Skin epidermis (tissue), 12 donors: Measurements from ENCODE around the gene TOM1L2.

Source experiments
- H3K27ac ChIP-seq, 21 experiments: fragments of 200-600 bp; sonication (generic) in 11 of 21; one replicate each; pipeline ENCODE4 v1.5.0; 2020; ENCODE audit warnings: mild to moderate bottlenecking in 3 of 21, inconsistent platforms in 2 of 21, moderate library complexity in 2 of 21
- H3K4me3 ChIP-seq, 7 experiments: fragments of 200-600 bp; sonication (generic) in 2 of 7; one replicate each; pipeline ENCODE4 v1.5.0; 2020; ENCODE audit warnings: inconsistent platforms in 2 of 7, mild to moderate bottlenecking in 2 of 7, moderate library complexity in 1 of 7

The TOM1L2 gene

DNA sequence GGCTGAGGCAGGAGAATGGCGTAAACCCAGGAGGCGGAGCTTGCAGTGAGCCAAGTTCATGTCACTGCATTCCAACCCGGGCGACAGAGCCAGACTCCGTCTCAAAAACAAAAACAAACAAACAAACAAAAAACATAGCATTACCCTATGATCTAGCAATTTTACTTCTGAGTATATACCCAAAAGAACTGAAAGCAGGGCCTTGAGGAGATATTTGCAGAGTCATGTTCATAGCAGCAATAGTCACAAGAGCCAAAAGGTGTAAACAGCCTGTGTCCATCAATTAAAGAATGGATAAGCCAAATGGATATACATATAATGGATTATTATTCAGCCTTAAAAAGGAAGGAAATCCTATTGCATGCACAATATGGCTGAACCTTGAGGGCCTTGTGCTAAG lies 63.1 kb downstream of the TOM1L2 start:
- Histone ChIP-seq H3K4me3 (no peak overlapping the region), H3K27ac (no peak overlapping the region)

DNA sequence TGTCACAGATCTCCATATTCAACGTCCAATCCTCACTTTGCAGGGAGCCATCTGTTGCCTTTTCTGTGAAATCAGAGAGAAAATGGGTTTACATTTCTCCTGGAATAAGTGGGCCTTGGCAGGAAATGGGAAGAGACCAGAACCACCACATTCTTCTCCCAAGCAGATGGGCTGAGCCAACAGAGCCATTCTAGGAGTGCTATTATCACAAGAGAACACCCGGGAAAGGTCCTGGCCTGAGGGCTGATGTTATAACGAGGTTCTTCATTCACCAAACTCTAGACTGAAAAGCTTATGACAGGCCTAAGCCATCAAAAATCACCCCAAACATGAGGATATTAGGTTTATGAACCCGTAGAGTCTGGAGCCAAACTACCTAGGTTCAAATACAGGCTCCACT lies 64.7 kb downstream of the TOM1L2 start:
- no peak overlapping the region for H3K27ac ChIP-seq
- H3K4me3 ChIP-seq = no peak overlapping the region

DNA sequence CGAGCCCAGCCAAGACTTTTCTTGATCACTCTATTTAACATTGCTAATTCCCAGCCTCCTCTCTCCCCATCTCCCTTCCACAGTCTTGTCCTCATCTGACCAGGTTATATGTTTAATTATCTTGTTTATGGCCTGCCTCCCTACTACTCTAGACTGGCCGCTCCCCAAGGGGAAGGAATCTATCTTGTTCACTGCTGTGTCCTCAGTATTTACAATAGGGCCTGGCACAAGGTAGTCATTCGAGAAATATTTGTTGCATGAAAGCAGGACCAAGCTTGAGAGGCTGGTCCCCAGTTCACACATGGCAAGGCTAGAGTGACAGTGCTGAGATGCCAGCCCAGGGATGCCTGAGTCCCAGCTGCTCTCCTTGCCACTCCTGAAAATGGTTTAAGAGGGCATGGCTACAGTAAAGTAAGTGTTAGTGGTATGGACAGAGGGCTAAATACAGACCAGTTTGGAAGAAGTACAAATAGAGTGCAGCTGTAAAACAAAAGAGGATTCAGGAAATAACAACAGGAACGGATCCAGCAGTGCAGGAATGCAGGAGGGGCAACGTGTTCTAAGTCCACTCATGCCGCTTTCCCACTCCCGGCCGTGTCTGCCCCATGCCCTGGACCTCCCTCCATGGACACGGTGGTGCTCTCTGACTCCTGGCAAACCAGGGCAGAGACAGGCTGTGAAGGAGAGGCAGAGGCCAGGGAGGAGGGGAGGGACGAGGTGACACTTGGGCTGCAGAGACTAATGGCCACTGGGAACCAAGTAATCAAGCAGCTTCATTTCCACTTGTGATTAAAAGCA lies 65.6 kb downstream of the TOM1L2 start:
- peak overlapping the region in 1 of 21 experiments; percentile 18 for H3K27ac ChIP-seq
- no peak overlapping the region for H3K4me3 ChIP-seq

DNA sequence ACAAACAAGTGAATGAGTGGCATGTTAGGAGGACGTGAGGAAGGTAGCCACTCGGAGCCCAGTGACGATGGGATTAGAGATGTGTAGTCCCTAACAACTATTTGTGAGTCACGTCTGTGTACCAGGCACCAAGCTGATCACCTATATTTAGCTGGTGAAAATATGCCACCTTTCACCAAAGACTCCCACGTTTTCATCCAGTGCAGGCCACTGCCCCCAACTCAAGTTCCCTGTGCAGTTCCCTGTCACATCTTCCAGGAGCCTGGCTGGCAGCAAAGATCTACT lies 67.2 kb downstream of the TOM1L2 start:
- Histone ChIP-seq H3K4me3 (no peak overlapping the region), H3K27ac (no peak overlapping the region)

DNA sequence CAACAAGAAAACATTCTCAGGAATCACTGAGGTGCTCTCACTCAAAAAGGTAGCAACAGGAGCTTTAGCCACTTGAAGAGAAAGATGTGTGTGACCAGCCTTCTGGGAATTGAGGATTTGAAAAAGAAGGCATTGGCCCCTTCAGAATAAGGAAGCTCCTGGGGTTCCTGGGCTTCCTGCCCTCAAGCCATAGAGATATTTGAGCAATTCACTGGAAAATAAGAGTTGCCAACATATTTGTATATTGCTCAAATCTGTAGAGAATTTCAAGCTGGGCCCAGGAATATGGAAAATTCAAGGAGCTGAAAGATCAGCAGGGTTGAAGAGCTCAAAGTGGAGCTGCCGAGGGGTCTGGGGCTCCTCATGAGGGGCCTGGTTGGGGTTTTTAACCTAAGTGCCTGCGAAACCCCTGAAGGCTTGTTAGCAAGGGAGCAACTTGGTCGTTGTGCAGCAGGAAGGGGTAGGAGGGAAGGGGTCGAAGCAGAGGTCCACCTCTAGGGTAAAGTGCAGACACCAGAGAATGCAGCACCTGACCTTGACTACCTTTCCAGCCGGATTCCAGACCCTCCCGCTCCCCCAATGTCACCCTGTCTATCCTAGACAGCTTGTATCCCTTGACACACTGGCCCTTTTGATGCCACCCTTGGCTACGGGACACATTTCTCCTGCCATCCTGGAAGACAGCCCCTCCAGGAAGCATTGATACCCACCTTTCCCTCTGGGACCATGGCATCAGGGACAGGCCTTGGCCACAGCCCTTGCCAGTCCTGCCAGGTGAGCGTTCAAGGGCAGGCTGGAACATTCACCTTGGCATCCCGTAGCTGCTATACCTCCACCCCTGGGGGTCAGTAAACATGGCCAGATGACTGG lies 67.8 kb downstream of the TOM1L2 start:
- H3K4me3 ChIP-seq = no peak overlapping the region
- no peak overlapping the region for H3K27ac ChIP-seq

DNA sequence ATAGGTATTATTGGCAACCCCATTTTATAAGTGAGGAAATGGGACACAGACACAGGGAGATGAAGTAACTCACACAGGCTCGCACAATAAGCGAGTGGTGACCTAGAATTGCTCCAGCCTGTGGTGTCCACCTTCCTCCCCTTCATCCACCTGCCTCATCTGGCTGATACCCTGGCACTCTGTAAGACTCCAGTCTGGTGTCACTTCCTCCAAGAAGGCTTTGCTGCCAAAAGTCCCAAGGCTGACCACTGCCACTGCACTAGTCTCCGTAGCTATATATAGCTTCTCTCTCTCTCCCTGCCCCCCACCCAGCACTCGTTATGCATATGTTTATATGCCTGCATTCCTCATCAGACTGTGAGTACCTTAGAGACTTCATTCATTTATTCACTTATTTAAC lies 69.3 kb downstream of the TOM1L2 start:
- no peak overlapping the region for H3K4me3 ChIP-seq
- H3K27ac ChIP-seq = no peak overlapping the region

DNA sequence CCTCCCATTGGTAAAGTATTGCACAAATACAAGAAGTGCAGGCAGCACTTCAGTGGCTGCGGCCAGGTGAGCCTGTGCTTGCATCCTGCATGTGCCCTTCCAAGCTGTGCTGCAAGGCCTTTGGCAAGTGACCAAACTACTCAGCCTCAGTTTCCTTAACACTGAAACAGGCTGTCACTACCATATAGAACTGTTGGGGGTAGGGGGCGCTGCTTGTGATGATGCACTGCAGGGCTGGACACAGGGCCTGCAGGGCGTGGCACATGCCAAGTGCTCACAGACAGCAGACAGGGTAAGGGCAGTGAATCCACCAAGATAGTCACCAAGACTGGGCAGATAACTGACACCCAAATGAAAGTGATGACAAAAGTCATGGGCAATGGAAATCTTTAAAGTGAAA lies 69.8 kb downstream of the TOM1L2 start:
- Histone ChIP-seq H3K4me3 (no peak overlapping the region), H3K27ac (peak overlapping the region in 2 of 21 experiments; percentile 7 to 76)

DNA sequence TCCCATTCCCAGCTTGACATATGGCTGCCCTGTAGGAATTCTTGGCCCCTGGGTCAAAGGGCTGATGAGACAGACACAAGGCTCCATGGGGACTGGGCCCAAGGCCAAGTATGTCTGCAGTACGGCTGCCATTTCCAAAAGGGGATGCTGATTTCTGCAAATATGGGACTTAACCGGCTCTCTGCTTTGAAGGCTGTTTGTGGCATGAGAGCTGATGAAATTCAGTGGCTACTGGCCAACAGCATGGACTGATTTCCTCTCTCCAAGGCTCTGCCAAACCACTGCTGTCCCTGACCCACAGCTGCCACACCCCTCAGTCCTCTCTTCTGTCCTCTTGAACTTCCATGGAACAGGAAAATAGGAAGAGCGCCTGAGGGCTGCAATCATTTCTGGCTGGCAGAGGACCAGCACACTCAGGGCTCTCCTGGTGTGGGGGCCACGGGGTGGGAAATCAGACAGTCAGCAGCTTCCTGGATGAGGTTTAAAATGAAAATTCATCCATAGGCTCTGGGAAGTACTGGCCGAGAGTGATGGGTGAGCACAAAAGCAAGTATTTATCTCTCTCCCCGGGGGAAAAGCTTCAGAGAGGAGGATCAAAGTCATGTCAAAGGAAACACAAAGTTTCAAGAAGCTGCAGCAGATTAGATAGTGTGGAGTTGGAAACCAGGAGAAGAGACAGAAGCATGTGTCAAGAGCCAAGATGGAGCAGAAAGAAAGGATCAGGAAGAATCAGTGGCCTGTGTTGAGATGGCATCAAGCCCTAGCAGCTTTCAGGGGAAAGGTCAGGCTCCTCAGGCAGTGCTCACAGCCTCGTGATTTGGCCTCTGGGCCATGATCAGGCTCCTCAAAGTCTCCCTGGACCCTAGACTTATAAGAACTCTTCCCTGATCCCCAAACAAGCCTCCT lies 71.3 kb downstream of the TOM1L2 start:
- Histone ChIP-seq H3K27ac (peak overlapping the region in 17 of 21 experiments; percentile 1 to 76 (median 51)), H3K4me3 (no peak overlapping the region)

DNA sequence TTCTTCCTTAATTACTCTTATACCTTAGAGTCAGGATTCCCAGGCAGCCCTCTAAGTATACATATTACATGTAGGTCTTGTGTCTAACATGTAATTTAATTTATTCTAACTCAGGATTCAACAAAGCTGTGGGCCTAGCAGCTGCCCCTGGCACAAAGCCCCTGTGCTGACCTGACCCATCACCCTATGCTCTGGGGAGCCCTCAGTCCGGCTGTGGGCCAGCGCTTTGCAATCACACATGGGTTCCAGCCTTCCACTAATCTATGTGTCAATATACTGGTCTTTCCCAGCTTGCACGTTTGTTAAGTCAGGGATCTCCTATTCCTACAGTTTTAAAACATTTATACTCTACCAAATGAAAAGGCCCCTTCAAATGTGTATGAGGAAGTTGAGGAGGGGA lies 72.7 kb downstream of the TOM1L2 start:
- Histone ChIP-seq H3K4me3 (no peak overlapping the region), H3K27ac (no peak overlapping the region)

DNA sequence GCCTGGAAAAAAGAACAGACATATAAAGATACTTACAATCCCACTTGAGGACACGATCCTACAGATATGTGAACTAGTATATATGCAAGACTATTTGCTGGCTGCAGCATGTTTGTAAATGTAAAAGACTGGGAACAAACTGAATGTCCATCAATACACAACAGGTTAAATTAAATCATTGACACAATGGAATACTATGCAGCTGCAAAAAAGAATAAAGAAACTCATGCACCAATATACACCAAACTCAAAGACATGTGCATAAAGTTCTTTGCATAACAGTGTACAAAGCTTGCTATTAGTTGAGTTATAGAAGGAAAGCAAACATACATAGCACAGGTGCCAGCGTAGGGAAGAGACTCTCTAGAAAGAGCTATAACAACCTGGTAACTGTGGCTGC lies 73.5 kb downstream of the TOM1L2 start:
- Histone ChIP-seq H3K27ac (no peak overlapping the region), H3K4me3 (no peak overlapping the region)

DNA sequence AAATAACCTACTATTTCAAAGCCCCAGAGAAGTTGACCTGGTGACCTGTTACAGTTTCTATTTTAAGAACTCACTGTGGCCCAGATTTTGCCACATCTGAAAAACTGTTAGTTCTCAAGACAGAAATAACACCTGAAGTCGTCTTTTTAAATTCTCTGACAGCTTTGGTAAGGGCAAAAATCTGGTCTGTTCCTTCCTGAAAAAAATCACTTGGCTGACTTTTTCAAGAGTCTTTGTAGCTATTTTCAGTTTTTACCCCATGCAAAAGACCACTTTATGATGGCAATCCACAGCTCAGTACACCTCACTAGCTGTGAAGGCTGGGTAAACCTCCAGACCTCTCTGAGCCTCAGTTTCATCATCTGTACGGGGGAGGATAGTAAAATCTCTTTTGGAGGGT lies 74.8 kb downstream of the TOM1L2 start:
- no peak overlapping the region for H3K27ac ChIP-seq
- no peak overlapping the region for H3K4me3 ChIP-seq

DNA sequence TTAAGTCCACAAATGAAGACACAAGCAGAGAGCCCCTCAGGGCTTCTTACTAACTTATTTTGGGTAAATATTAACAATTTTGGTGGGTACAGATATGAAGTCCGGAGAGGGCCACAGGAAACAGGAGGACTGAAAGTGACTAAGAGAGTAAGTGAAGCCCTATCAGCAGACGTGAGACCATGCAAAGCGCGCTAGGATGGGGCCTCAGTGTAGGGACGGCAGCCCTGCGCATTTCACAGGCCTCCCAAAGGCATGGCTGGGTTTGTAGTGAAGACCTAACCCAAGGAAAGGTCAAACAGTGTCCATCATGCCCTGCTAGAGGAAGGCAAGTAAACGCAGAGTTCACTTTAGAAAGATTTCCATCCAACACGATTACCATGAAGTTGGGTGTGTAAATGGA lies 75.5 kb downstream of the TOM1L2 start:
- no peak overlapping the region for H3K27ac ChIP-seq
- H3K4me3 ChIP-seq = no peak overlapping the region

DNA sequence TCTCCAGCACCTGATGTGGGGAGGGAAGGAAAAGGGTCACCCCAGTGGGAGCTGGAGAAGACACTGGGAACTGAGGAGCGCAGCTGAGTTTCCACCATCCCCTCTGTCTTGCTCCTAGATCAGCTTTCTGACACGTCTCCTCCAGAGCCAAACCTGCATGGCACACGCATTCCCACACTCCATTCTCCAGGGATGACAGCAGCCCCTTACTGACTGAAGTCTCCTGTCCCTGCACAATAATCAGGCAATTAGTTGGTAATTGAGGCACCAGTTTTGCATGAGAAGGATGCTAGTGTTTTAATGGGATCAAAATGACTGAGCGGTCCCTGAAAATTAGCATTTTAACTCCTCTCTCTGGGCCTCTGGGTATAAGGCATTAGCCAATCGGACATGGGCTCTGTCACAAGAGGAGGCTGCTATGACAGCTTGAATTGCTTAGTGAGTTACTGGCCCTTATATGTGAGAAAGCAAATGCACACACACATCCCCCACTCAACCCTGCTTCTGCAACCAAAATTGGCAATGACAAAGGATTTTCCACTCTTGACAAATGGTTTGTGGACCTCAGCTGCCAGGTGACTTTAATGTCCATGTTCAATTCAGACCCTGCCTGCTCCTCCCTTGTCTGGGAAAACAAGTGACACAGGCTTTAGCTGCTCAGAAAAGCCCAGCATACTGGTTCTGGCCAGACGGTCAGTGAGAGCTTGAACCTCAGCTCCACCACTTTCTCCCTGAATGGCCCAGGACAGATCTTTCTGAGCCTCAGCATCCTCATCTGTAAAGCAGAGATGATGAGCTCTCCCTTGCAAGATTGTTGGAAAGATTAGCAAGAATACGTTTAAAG lies 78.2 kb downstream of the TOM1L2 start:
- no peak overlapping the region for H3K27ac ChIP-seq

DNA sequence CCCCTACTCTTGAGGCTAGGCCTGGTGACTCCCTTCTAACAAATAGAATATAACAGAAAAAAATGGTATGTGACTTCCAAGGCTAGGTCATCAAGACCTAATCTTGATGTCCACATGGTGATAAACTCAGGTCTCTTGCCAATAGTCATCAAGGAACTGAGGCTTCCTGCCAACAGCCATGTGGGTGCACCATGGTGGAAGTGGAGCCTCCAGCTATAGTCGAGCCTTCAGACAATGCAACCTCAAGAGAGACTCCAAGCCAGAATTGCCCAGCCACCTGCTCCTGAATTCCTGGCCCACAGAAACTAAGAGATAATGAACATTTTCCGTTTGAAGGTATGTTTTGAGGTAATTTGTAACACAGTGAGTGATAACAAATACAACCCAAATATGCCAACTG lies 79.5 kb downstream of the TOM1L2 start:
- Histone ChIP-seq H3K27ac (no peak overlapping the region), H3K4me3 (no peak overlapping the region)

More for the DNA sequence above, 78.2 kb downstream of the TOM1L2 start:
- H3K4me3 ChIP-seq = no peak overlapping the region

DNA sequence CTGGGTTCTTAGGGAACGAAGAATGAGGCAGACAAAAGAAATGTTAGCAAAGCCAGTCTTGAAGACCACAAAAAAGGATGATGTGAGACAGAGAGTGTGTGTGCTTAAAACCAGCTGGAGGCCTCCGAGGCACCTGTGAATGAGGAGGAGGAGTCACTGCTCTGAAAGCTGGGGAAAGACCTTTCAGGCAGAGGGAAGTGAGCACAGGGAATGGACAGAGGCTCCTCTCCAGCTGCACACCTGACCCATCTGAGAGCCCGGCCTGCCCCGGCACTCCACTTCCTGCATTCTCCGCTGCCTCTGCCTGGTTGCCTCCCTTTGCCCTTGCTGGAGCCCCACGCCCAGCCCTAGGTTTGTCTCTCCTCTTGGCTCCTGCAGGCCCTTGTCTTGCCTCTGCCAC lies 80.2 kb downstream of the TOM1L2 start:
- Histone ChIP-seq H3K4me3 (no peak overlapping the region), H3K27ac (no peak overlapping the region)

DNA sequence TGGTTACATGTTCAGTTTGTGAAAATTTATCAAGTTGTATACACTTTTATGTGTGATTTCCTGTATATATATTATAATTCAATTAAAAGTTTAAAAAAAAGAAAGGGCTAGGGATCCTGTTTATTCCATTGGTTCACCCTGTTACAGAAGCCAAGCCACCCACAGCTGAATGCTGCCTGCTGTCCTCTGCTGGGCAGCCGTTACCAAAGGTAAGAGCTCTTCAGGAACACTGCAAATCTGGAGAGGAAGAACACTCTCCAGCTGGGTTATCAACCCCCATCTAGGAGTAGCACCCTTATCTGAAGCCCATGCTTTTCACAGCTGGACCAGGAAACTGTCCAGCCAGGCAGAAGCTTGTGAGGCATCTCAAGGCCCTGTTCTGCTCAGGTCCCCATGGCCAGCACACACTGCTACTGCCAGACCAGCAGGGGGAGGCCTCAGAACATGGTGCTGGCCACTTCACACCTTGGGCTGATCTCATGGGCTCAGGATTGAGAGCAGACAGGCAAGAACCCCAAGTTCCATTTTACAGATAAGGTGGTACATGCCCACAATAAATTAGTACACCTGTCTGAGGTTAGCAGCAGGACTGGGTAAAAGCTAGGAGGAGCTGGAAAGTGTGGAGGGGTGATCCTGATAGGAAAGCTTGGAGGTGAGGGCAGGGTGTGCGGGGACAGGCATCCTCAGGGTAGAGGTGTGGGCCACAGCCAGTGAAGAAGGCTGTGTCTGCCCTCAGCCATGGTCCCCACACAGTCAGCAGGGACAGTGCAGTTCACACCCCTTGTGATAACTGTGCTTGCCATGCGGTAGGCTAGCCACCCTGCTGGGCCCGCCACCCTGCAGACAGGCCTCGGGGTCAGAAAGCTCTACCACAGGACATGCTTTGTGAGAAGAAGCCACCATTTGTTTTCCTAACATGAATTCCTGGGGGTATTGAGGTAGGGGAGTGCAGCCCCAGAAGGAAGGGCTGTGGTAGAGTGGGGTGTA lies 81.1 kb downstream of the TOM1L2 start:
- H3K4me3 ChIP-seq = no peak overlapping the region
- H3K27ac ChIP-seq = no peak overlapping the region

DNA sequence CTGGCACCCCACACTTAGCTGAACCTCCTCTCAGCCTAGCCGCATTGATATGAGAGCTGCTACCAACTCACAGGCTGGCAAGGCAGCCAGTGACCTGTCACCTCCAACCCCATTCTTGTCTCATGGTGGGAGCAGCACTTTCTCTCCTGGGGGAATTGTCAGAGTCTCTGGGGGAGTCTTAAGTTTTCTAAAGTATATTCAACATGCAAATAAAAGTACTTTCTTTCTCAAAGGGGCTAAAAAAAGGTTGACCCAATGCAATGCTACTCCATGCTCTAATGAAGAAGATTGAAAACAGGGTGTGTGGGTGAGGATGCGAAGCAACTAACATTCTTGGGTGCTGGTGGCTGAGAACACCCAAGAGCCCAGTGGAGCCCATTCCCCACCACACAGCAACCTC lies 82.3 kb downstream of the TOM1L2 start:
- H3K27ac ChIP-seq = no peak overlapping the region
- H3K4me3 ChIP-seq = no peak overlapping the region

DNA sequence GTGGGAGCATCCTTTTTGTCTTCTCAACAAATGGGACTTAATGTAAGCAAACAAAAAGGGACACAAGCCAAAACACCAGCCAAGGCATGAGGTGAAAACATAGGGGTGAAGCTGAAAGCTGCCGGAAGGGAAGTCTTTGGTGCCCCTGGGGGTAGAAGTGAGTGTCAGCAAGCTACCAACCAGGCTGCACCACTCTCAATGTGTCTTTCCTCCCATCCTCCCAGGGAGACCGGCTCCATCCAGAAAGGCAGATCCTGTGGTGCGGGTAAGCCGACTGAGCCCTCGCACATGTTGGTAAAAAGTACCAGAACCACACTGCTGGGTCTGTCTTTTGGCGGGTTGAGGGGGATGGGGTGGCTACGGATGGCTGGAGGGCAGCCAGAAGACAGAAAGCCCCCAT lies 83.4 kb downstream of the TOM1L2 start:
- H3K4me3 ChIP-seq = no peak overlapping the region

More for the DNA sequence above, 83.4 kb downstream of the TOM1L2 start:
- no peak overlapping the region for H3K27ac ChIP-seq
